ENCODE data around the gene MLYCD. TPM values are rescaled to one million over a fixed set of nuclear protein-coding genes. Genes with fewer than 3 reads are reported as not detected.

The MLYCD gene
- total and polyA plus RNA-seq, 10 of the 15 experiments (the other 5 are each of a cell fraction or from before 2014, with no cell fraction given) = 0.21 to 3.7 (median 1.7) TPM

- H3K4me3 ChIP-seq = no peak overlapping the region
- H3K27ac ChIP-seq (ENCODE audit: control insufficient read depth, insufficient read depth) = no peak overlapping the region
- ChIA-PET SMC1A (ENCODE audit: uncharacterized antibody, unreplicated experiment) (interaction anchor here (1.9 kb wide), 1 partner anchor 14 kb away, joined by 5 read pairs; no protein-coding TSS in a partner anchor), CTCF (interaction anchor here (0.6 to 1.4 kb wide), 5 partner anchors 15 to 1437 kb away, joined by 3 to 5 read pairs (median 3); no protein-coding TSS in a partner anchor), POLR2A (no interaction called here), RAD21 (ENCODE audit: unreplicated experiment) (no interaction called here)
- no peak for TF ChIP-seq RBBP5 (conservative IDR thresholded peaks at IDR 0.05)
- TF ChIP-seq POLR2AphosphoS5 (IDR thresholded peaks at IDR 0.05; ENCODE audit: low read length) = no peak
- ATAC-seq (no peak; the same call in 2 of the 3 replicates), FAIRE-seq (no peak), DNase-seq (ENCODE audit: low read depth, low spot score) (no peak)
- no peaks in the 10 kb centered on the region for H3K36me3 ChIP-seq (ENCODE audit: control insufficient read depth in 2 of 2, insufficient read depth in 2 of 2, low read length in 1 of 2)
- H4K20me1 ChIP-seq (ENCODE audit: control insufficient read depth, insufficient read depth) = no peaks in the 10 kb centered on the region
- intact Hi-C loops (cut with micrococcal nuclease; ENCODE audit: unreplicated experiment) = loop anchor here (10.0 kb wide), 1 partner anchor 101 kb away; no protein-coding TSS in a partner anchor
- no TSS peak for BruUV-seq (replicated peaks)
- no peaks in the 10 kb centered on the region for H3K9me3 ChIP-seq (replicated peaks; ENCODE audit: control insufficient read depth, insufficient read depth, low read length)
- no peak overlapping the region for H3K9ac ChIP-seq (ENCODE audit: control insufficient read depth, insufficient read depth, low read length)
- no peak overlapping the region for H3K4me2 ChIP-seq (ENCODE audit: control insufficient read depth, insufficient read depth)
- H3K27me3 ChIP-seq (replicated peaks in 1 of 2; ENCODE audit: control insufficient read depth in 2 of 2, insufficient read depth in 2 of 2, low read length in 1 of 2) = no peaks in the 10 kb centered on the region
- 49% methylated on average over 27 of the region's 27 CpGs for WGBS (ENCODE audit: insufficient coverage, insufficient replicate concordance, low lambda C conversion rate, missing lambda C conversion rate)
- in situ Hi-C loops (cut with MboI) = no loop called here
- H3K79me2 ChIP-seq (ENCODE audit: control insufficient read depth, insufficient read depth, low read length) = no peaks in the 10 kb centered on the region
- H3K4me1 ChIP-seq (ENCODE audit: control insufficient read depth, insufficient read depth, low read length) = no peaks in the 10 kb centered on the region
- no peak overlapping the region for H2AFZ ChIP-seq (ENCODE audit: control insufficient read depth, low read depth, low read length)
Observed at GRCh38 chr16:83925957-83926725, 27.2 kb downstream of the MLYCD start.

- RAD21 ChIA-PET (ENCODE audit: unreplicated experiment) = no interaction called here
- POLR2A ChIA-PET = no interaction called here
- ATAC-seq = peak; percentile 91
- no peak for DNase-seq (ENCODE audit: low read depth, low spot score)
- Histone ChIP-seq H3K4me2 (ENCODE audit: control insufficient read depth, insufficient read depth) (no peak overlapping the region), H3K9me3 (replicated peaks; ENCODE audit: control insufficient read depth, insufficient read depth, low read length) (no peaks in the 10 kb centered on the region), H3K4me3 (no peak overlapping the region), H3K36me3 (ENCODE audit: control insufficient read depth in 2 of 2, insufficient read depth in 2 of 2, low read length in 1 of 2) (no peaks in the 10 kb centered on the region), H2AFZ (ENCODE audit: control insufficient read depth, low read depth, low read length) (no peak overlapping the region), H3K79me2 (ENCODE audit: control insufficient read depth, insufficient read depth, low read length) (no peaks in the 10 kb centered on the region), H3K27me3 (replicated peaks in 1 of 2; ENCODE audit: control insufficient read depth in 2 of 2, insufficient read depth in 2 of 2, low read length in 1 of 2) (no peaks in the 10 kb centered on the region), H4K20me1 (ENCODE audit: control insufficient read depth, insufficient read depth) (no peaks in the 10 kb centered on the region), H3K4me1 (ENCODE audit: control insufficient read depth, insufficient read depth, low read length) (no peaks in the 10 kb centered on the region), H3K9ac (ENCODE audit: control insufficient read depth, insufficient read depth, low read length) (no peak overlapping the region), H3K27ac (ENCODE audit: control insufficient read depth, insufficient read depth) (no peak overlapping the region)
- FAIRE-seq = peak; percentile 92
- no TSS peak for BruUV-seq (replicated peaks)
- in situ Hi-C loops (cut with MboI) (no loop called here), intact Hi-C loops (cut with micrococcal nuclease; ENCODE audit: unreplicated experiment) (loop anchor here (10.0 kb wide), 1 partner anchor 102 kb away; no protein-coding TSS in a partner anchor)
- WGBS (ENCODE audit: insufficient coverage, insufficient replicate concordance, low lambda C conversion rate, missing lambda C conversion rate) = 37% methylated on average over 33 of the region's 35 CpGs
- CTCF ChIA-PET = interaction anchor here (0.6 to 1.4 kb wide), 10 partner anchors 15 to 386 kb away, joined by 3 to 5 read pairs (median 3); no protein-coding TSS in a partner anchor
- SMC1A ChIA-PET (ENCODE audit: uncharacterized antibody, unreplicated experiment) = interaction anchor here (1.4 to 1.9 kb wide), 2 partner anchors 14 to 100 kb away, joined by 4 to 5 read pairs; no protein-coding TSS in a partner anchor
- TF ChIP-seq NR2C1 (IDR thresholded peaks at IDR 0.05) (no peak), RB1 (IDR thresholded peaks at IDR 0.05; ENCODE audit: borderline replicate concordance) (no peak), ATF3 (IDR thresholded peaks at IDR 0.05; ENCODE audit: borderline replicate concordance, extremely low read depth, low read depth, low read length) (no peak), ZNF24 (IDR thresholded peaks at IDR 0.05) (no peak), MLLT1 (IDR thresholded peaks at IDR 0.05) (no peak), RAD21 (IDR thresholded peaks at IDR 0.05; ENCODE audit: insufficient read depth, low read depth, low read length) (peak; percentile 43), FOXM1 (IDR thresholded peaks at IDR 0.05; ENCODE audit: low read depth, low read length) (no peak), E2F4 (IDR thresholded peaks at IDR 0.05; ENCODE audit: low read depth, low read length) (no peak), GATAD2B (conservative IDR thresholded peaks at IDR 0.05; ENCODE audit: low read depth) (no peak), BRCA1 (IDR thresholded peaks at IDR 0.05; ENCODE audit: low read depth, low read length) (no peak), SMARCA5 (IDR thresholded peaks at IDR 0.05) (no peak)
Observed at GRCh38 chr16:83926726-83927397, 27.9 kb downstream of the MLYCD start.

Measured in GM12878 (cell line).